H1 (cell line): ENCODE data around the gene DNAH10. TPM values are rescaled to one million over a fixed set of nuclear protein-coding genes. Genes with fewer than 3 reads are reported as not detected.

ENCODE experiments used
- CTCF ChIA-PET: fragments of 300-600 bp; sonication (Branson Sonifier 250); formaldehyde crosslinking; loops from one replicate; lab custom pipeline; 2021; ENCODE audit not compliant: partially characterized antibody; lab: Charles Lee
- POLR2A ChIA-PET: fragments of 300-600 bp; sonication (Branson Sonifier 250); formaldehyde crosslinking; loops from one replicate; lab custom pipeline; 2021; ENCODE audit warnings: inconsistent platforms; ENCODE audit not compliant: partially characterized antibody; lab: Charles Lee
- DNase-seq, 2 experiments: peaks; one replicate each; pipeline versions ENCODE4 v3.0.0 to v3.0.0-alpha.2; 2010 to 2022; ENCODE audit warnings: low spot score in 2 of 2, low read depth in 1 of 2, mixed read lengths in 1 of 2
- FAIRE-seq: peaks from 2 replicates; lab custom pipeline; 2011; peaks lifted over from hg19 to GRCh38; lab: Jason Lieb, UNC
- H2AFZ ChIP-seq: 2 replicates; pipeline ENCODE4 v1.8.1; 2012; ENCODE audit warnings: low read length, inconsistent platforms
- H2AK5ac ChIP-seq: 2 replicates; pipeline ENCODE4 v1.6.1; 2013; ENCODE audit warnings: low read depth, low read length
- H2BK120ac ChIP-seq: replicated peaks from 2 replicates; pipeline ENCODE3; 2013; ENCODE audit warnings: low read depth, low read length, inconsistent platforms
- H2BK12ac ChIP-seq: 2 replicates; pipeline ENCODE4 v1.6.1; 2013; ENCODE audit warnings: low read depth, low read length
- H2BK15ac ChIP-seq: 2 replicates; pipeline ENCODE4 v1.6.1; 2013; ENCODE audit warnings: low read length
- H2BK20ac ChIP-seq: 2 replicates; pipeline ENCODE4 v1.6.1; 2013; ENCODE audit warnings: low read length
- H2BK5ac ChIP-seq: 2 replicates; pipeline ENCODE4 v1.6.1; 2013; ENCODE audit warnings: low read depth, low read length
- H3K14ac ChIP-seq: 2 replicates; pipeline ENCODE4 v1.6.1; 2013; ENCODE audit warnings: inconsistent platforms; ENCODE audit not compliant: insufficient read length
- H3K18ac ChIP-seq: 2 replicates; pipeline ENCODE4 v1.6.1; 2013; ENCODE audit warnings: low read length; ENCODE audit errors: extremely low read depth
- H3K23ac ChIP-seq: 2 replicates; pipeline ENCODE4 v1.6.1; 2013; ENCODE audit warnings: inconsistent platforms; ENCODE audit not compliant: insufficient read length
- H3K23me2 ChIP-seq: 2 replicates; pipeline ENCODE4 v1.6.1; 2013; ENCODE audit warnings: low read depth, low read length
- H3K27ac ChIP-seq: 2 replicates; pipeline ENCODE4 v1.6.1; 2011; ENCODE audit warnings: low read depth, low read length, inconsistent platforms
- H3K27me3 ChIP-seq, 4 experiments: replicated peaks in 1 of 4; 1 replicate in 1 of 4; 2 replicates in 3 of 4; pipeline versions ENCODE4 v1.6.1 to v1.8.1; 2011 to 2013; ENCODE audit warnings: low read length in 3 of 4, mild to moderate bottlenecking in 3 of 4, inconsistent platforms in 2 of 4, mixed read lengths in 2 of 4, moderate library complexity in 1 of 4; ENCODE audit not compliant: control insufficient read depth in 3 of 4, insufficient read depth in 3 of 4; ENCODE audit errors: extremely low read depth in 1 of 4
- H3K36me3 ChIP-seq, 4 experiments: 2 replicates each; pipeline versions ENCODE4 v1.6.1 to v1.8.1; 2011 to 2013; ENCODE audit warnings: mild to moderate bottlenecking in 4 of 4, low read length in 3 of 4, moderate library complexity in 2 of 4, control low read depth in 1 of 4, inconsistent platforms in 1 of 4; ENCODE audit not compliant: insufficient read depth in 4 of 4, control insufficient read depth in 2 of 4
- H3K4ac ChIP-seq: replicated peaks from 2 replicates; pipeline ENCODE3; 2013; ENCODE audit warnings: low read length, low read depth, mixed read lengths, inconsistent platforms; ENCODE audit not compliant: insufficient read length
- H3K4me1 ChIP-seq, 4 experiments: replicated peaks in 1 of 4; 1 replicate in 1 of 4; 2 replicates in 3 of 4; pipeline versions ENCODE4 v1.6.1 to v1.8.1; 2011 to 2013; ENCODE audit warnings: low read length in 3 of 4, inconsistent platforms in 2 of 4, mixed read lengths in 1 of 4; ENCODE audit not compliant: insufficient read depth in 4 of 4, control insufficient read depth in 3 of 4
- H3K4me2 ChIP-seq, 2 experiments: 2 replicates each; pipeline versions ENCODE4 v1.6.1 to v1.8.1; 2011 to 2013; ENCODE audit warnings: low read depth in 2 of 2, low read length in 2 of 2, control low read depth in 1 of 2, inconsistent platforms in 1 of 2, mild to moderate bottlenecking in 1 of 2; ENCODE audit not compliant: insufficient read depth in 1 of 2
- H3K4me3 ChIP-seq, 4 experiments: fragments of 200-600, 300-600 bp in 1 of 4; sonication (generic), shearing (Covaris generic), sonication (Bioruptor Twin) in 1 of 4; 2 replicates each; pipeline versions ENCODE4 v1.5.1 to v1.8.1; 2011 to 2016; ENCODE audit warnings: low read length in 4 of 4, low read depth in 3 of 4, control low read depth in 2 of 4, inconsistent platforms in 2 of 4, mild to moderate bottlenecking in 2 of 4, mixed read lengths in 1 of 4, moderate library complexity in 1 of 4; ENCODE audit not compliant: insufficient read depth in 2 of 4; ENCODE audit errors: extremely low read depth in 1 of 4
- H3K56ac ChIP-seq: replicated peaks from 2 replicates; pipeline ENCODE3; 2013; ENCODE audit warnings: low read depth, mild to moderate bottlenecking, mixed read lengths, low read length, inconsistent platforms; ENCODE audit not compliant: insufficient read length
- H3K79me1 ChIP-seq: 2 replicates; pipeline ENCODE4 v1.6.1; 2013; ENCODE audit warnings: low read depth, low read length, control low read depth
- H3K79me2 ChIP-seq, 2 experiments: 2 replicates each; pipeline versions ENCODE4 v1.6.1 to v1.8.1; 2012 to 2013; ENCODE audit warnings: low read length in 2 of 2, mild to moderate bottlenecking in 2 of 2, inconsistent platforms in 1 of 2; ENCODE audit not compliant: insufficient read depth in 2 of 2, control insufficient read depth in 1 of 2
- H3K9ac ChIP-seq, 4 experiments: replicated peaks in 1 of 4; 1 replicate in 1 of 4; 2 replicates in 3 of 4; pipeline versions ENCODE4 v1.6.1 to v1.8.1; 2011 to 2013; ENCODE audit warnings: low read depth in 3 of 4, low read length in 3 of 4, control low read depth in 2 of 4, mild to moderate bottlenecking in 2 of 4, moderate library complexity in 2 of 4, inconsistent platforms in 1 of 4; ENCODE audit errors: extremely low read depth in 1 of 4
- H3K9me3 ChIP-seq, 2 experiments: 2 replicates each; pipeline versions ENCODE4 v1.6.1 to v1.8.1; 2012 to 2013; ENCODE audit warnings: mild to moderate bottlenecking in 2 of 2, moderate library complexity in 2 of 2, control low read depth in 1 of 2, inconsistent platforms in 1 of 2, low read depth in 1 of 2, low read length in 1 of 2, mixed read lengths in 1 of 2; ENCODE audit not compliant: insufficient read depth in 2 of 2
- H4K20me1 ChIP-seq, 2 experiments: replicated peaks in 1 of 2; 2 replicates each; pipeline versions ENCODE3 to v1.8.1; 2011 to 2013; ENCODE audit warnings: inconsistent platforms in 2 of 2, low read length in 2 of 2, mild to moderate bottlenecking in 1 of 2; ENCODE audit not compliant: insufficient read depth in 2 of 2, control insufficient read depth in 1 of 2
- H4K5ac ChIP-seq: 2 replicates; pipeline ENCODE4 v1.6.1; 2013; ENCODE audit warnings: low read length, low read depth, mixed read lengths, inconsistent platforms; ENCODE audit not compliant: insufficient read length
- H4K8ac ChIP-seq: 2 replicates; pipeline ENCODE4 v1.8.0; 2013; ENCODE audit warnings: mild to moderate bottlenecking, moderate library complexity, low read length, inconsistent platforms; ENCODE audit not compliant: insufficient read depth; ENCODE audit errors: extremely low read depth
- H4K91ac ChIP-seq: replicated peaks from 2 replicates; pipeline ENCODE3; 2013; ENCODE audit warnings: low read length, mixed read lengths, inconsistent platforms; ENCODE audit not compliant: insufficient read length
- BACH1 ChIP-seq: IDR thresholded peaks from 2 replicates; pipeline ENCODE4 v1.6.1; 2012; ENCODE audit warnings: low read length, improper control_type of control experiment
- GABPA ChIP-seq: IDR thresholded peaks from 2 replicates; pipeline ENCODE4 v1.6.1; 2011; ENCODE audit warnings: mild to moderate bottlenecking, low read length, moderate library complexity, borderline replicate concordance; ENCODE audit not compliant: insufficient read depth
- GTF2F1 ChIP-seq: IDR thresholded peaks from 2 replicates; pipeline ENCODE4 v1.6.1; 2012; ENCODE audit warnings: low read depth, low read length, improper control_type of control experiment, borderline replicate concordance
- KDM1A ChIP-seq: fragments of 200-600, 300-600 bp; sonication (generic); IDR thresholded peaks from 2 replicates; pipeline ENCODE4 v1.7.1; 2016; ENCODE audit warnings: mild to moderate bottlenecking, low read length, borderline replicate concordance
- KDM5A ChIP-seq: fragments of 200-600 bp; IDR thresholded peaks from 2 replicates; pipeline ENCODE4 v1.7.1; 2012; ENCODE audit warnings: mild to moderate bottlenecking, low read length, inconsistent platforms, mixed read lengths
- NANOG ChIP-seq: IDR thresholded peaks from 2 replicates; pipeline ENCODE4 v1.6.1; 2011; ENCODE audit warnings: low read length, low read depth, mild to moderate bottlenecking, inconsistent platforms; ENCODE audit not compliant: insufficient read depth, poor library complexity, severe bottlenecking
- SAP30 ChIP-seq: fragments of 300-600 bp; sonication (generic); IDR thresholded peaks from 2 replicates; pipeline ENCODE4 v1.7.1; 2012; ENCODE audit warnings: low read length, moderate library complexity, mild to moderate bottlenecking, inconsistent platforms; ENCODE audit not compliant: insufficient read depth, insufficient replicate concordance
- WGBS, 2 experiments: shearing (Covaris generic) in 1 of 2; methylation state at CpG; one replicate each; pipeline versions ENCODE4 v1.1.6 to v1.1.7; 2013 to 2015; ENCODE audit warnings: low lambda C conversion rate in 2 of 2, mixed read lengths in 2 of 2, inconsistent platforms in 1 of 2, low coverage in 1 of 2, missing lambda C conversion rate in 1 of 2; ENCODE audit not compliant: insufficient replicate concordance in 2 of 2, insufficient coverage in 1 of 2, insufficient read length in 1 of 2; ENCODE audit errors: extremely low coverage in 1 of 2, missing lambda C conversion rate in 1 of 2; 5-methylcytosine and 5-hydroxymethylcytosine counted together
- polyA plus RNA-seq, 7 experiments: library from polyadenylated mRNA; depleted of rRNA in 3 of 7; stranded (reverse) in 5 of 7; unstranded in 2 of 7; fragments of >200 nt in 5 of 7; fragments of 200-250 nt in 2 of 7; gene quantifications; 1 replicate in 5 of 7; 2 replicates in 1 of 7; 4 replicates in 1 of 7; pipeline versions ENCODE4 v1.2.1 to v1.2.3, GENCODE V29; 2011 to 2013; ENCODE audit warnings: missing spikeins in 2 of 7, mixed read lengths in 2 of 7
- total RNA-seq: library from RNA; stranded (reverse); fragmentation: NEBNext Ultra II Directional; extraction: Animal tissue kit (Norgen Biotek cat#: 25700); gene quantifications from 2 replicates; pipeline ENCODE4 v1.2.1, GENCODE V29; 2021
- TF ChIP-seq, protein P1 (sequence below): IDR thresholded peaks from 2 replicates; pipeline ENCODE4 v1.6.1; 2011; ENCODE audit warnings: low read length, improper control_type of control experiment

The DNAH10 gene
- total and polyA plus RNA-seq, 2 of the 8 experiments (the other 6 are each of a cell fraction or from before 2014, with no cell fraction given), result 0.02 to 0.24 TPM

DNA sequence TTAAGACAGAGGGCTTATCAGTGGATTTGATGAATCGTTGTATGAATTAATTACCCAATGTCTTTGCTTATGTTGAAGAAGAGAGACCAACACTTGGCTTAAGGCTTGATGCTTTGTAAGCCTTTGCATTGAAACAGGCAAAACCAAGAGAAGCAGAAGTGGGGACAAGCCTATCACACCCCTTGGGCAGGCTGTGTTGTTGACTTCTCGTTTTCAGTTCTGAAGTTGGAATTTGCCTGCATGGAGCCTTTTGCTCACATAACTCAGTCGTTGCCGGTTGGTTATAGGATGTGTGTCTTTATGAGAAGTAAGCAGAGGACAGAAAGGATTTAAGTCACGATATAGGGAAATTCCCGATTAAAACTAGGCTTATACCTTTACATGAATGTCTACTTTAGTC lies 115.9 kb downstream of the DNAH10 start:
- no peak overlapping the region for H3K4me3 ChIP-seq
- H3K79me1 ChIP-seq, result no peaks in the 10 kb centered on the region
- H3K9me3 ChIP-seq, result no peaks in the 10 kb centered on the region
- H3K27ac ChIP-seq, result no peak overlapping the region
- no peak overlapping the region for H2AFZ ChIP-seq
- no peak overlapping the region for H3K14ac ChIP-seq
- H4K5ac ChIP-seq, result no peak overlapping the region
- H4K20me1 ChIP-seq, result no peaks in the 10 kb centered on the region
- H3K79me2 ChIP-seq, result no peaks in the 10 kb centered on the region
- no peak overlapping the region for H4K8ac ChIP-seq
- H3K9ac ChIP-seq, result no peak overlapping the region
- no peak overlapping the region for H3K23ac ChIP-seq
- no peak overlapping the region for H2BK20ac ChIP-seq
- H3K4me2 ChIP-seq, result no peak overlapping the region
- no peak overlapping the region for H4K91ac ChIP-seq
- no peaks in the 10 kb centered on the region; the same call in 1 of the 2 replicates for H3K23me2 ChIP-seq
- H3K18ac ChIP-seq, result no peak overlapping the region
- no peak for DNase-seq
- no peak for FAIRE-seq
- no peak overlapping the region for H3K4ac ChIP-seq
- ChIA-PET POLR2A (no interaction called here), CTCF (interaction anchor here (1.5 kb wide), 1 partner anchor 106 kb away, joined by 3 read pairs; no protein-coding TSS in a partner anchor)
- H3K56ac ChIP-seq, result no peak overlapping the region
- no peak overlapping the region for H2BK12ac ChIP-seq
- no peak overlapping the region for H2BK5ac ChIP-seq
- no peaks in the 10 kb centered on the region for H3K4me1 ChIP-seq
- H2AK5ac ChIP-seq, result no peak overlapping the region
- no peaks in the 10 kb centered on the region; a peak in 1 of 7 replicates for H3K27me3 ChIP-seq
- H2BK15ac ChIP-seq, result no peak overlapping the region
- no peak overlapping the region for H2BK120ac ChIP-seq
- WGBS, 2 experiments, result 85% methylated on average over 6 of the region's 6 CpGs; no CpG with 5 or more reads in 1 of the 2 experiments
- no peaks in the 10 kb centered on the region for H3K36me3 ChIP-seq
- TF ChIP-seq NANOG (no peak), GTF2F1 (no peak), KDM1A (no peak), BACH1 (no peak), KDM5A (no peak), SAP30 (no peak), GABPA (no peak)
- TF ChIP-seq, protein P1, sequence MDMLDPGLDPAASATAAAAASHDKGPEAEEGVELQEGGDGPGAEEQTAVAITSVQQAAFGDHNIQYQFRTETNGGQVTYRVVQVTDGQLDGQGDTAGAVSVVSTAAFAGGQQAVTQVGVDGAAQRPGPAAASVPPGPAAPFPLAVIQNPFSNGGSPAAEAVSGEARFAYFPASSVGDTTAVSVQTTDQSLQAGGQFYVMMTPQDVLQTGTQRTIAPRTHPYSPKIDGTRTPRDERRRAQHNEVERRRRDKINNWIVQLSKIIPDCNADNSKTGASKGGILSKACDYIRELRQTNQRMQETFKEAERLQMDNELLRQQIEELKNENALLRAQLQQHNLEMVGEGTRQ, result no peak
